Right lobe of liver (tissue), 6 donors: ENCODE results near the gene CD300A. TPM values are rescaled to one million over a fixed set of nuclear protein-coding genes. Genes with fewer than 3 reads are reported as not detected.

ENCODE experiments used
- ATAC-seq, 4 donors: fragments of 200-7000 bp; cut with Tn5 transposase; one replicate each; pipeline ENCODE4 v1.9.1; 2020; ENCODE audit warnings: mild to moderate bottlenecking in 4 of 4, moderate library complexity in 4 of 4
- DNase-seq, 3 donors: peaks; one replicate each; pipeline ENCODE4 v3.0.0-alpha.2; 2020
- H3K27ac ChIP-seq, 3 donors: fragments of 200-600 bp; one replicate each; pipeline ENCODE4 v1.8.0; 2022
- H3K27me3 ChIP-seq, 2 donors: fragments of 200-600 bp; one replicate each; pipeline ENCODE4 v1.8.0; 2022
- H3K36me3 ChIP-seq, 4 donors: fragments of 200-600 bp; sonication (generic) in 1 of 4; one replicate each; pipeline versions ENCODE4 v1.5.1 to v1.8.0; 2017 to 2022; ENCODE audit warnings: control low read depth in 1 of 4
- H3K4me1 ChIP-seq, 4 donors: fragments of 200-600 bp; sonication (generic) in 1 of 4; one replicate each; pipeline versions ENCODE4 v1.5.1 to v1.8.0; 2017 to 2022; ENCODE audit warnings: control low read depth in 1 of 4
- H3K4me3 ChIP-seq, 3 donors: fragments of 200-600 bp; one replicate each; pipeline ENCODE4 v1.8.0; 2022
- H3K9me3 ChIP-seq, 4 donors: fragments of 200-600 bp; sonication (generic) in 1 of 4; one replicate each; pipeline versions ENCODE4 v1.5.1 to v1.8.0; 2017 to 2022; ENCODE audit warnings: control low read depth in 1 of 4
- CTCF ChIP-seq, 4 donors: fragments of 200-600 bp in 3 of 4; fragments of 450-650 bp in 1 of 4; IDR thresholded peaks; one replicate each; pipeline versions ENCODE4 v1.5.1 to v1.8.0; 2016 to 2022; ENCODE audit warnings: antibody characterized with exemption in 4 of 4, mild to moderate bottlenecking in 2 of 4
- POLR2A ChIP-seq: fragments of 450-650 bp; IDR thresholded peaks from one replicate; pipeline ENCODE4 v1.6.1; 2017; ENCODE audit warnings: antibody characterized with exemption, mild to moderate bottlenecking
- WGBS: methylation state at CpG from one replicate; pipeline ENCODE4 v1.1.6; 2018; ENCODE audit warnings: low coverage, low lambda C conversion rate; ENCODE audit not compliant: insufficient coverage; ENCODE audit errors: missing lambda C conversion rate; 5-methylcytosine and 5-hydroxymethylcytosine counted together
- intact Hi-C, 2 donors: fragments of 100-400 bp; cut with DNase I; formaldehyde crosslinking; loops; one replicate each; pipeline versions ENCODE4 v1.11.2 to v1.14.1; 2022
- total RNA-seq, 6 experiments: library from RNA; depleted of rRNA in 2 of 6; stranded (reverse); fragments of >200 nt in 2 of 6; fragmentation: NEBNext Ultra II Directional in 3 of 6; extraction: Animal tissue kit (Norgen Biotek cat#: 25700) in 3 of 6; gene quantifications; one replicate each; pipeline versions ENCODE4 v1.1.0 to v1.2.4, GENCODE V29; 2016 to 2023
- donor health status: DM: no; HTN: yes; CAD: no.
- donor health status: DM: no; HTN: no; CAD: no.
- donor health status: DM: no; HTN: no; CAD: no.
- donor health status: DM: no; HTN: yes; CAD: no.
- donor health status: DM: no; HTN: yes; CAD: no.

Gene CD300A
- total RNA-seq, 6 experiments from 2014 or later = 4.8 to 16.6 (median 6.6) TPM

- whole genome bisulfite sequencing = no CpG with 5 or more reads among the region's 5 CpGs
- peaks cover 0 to 4% (median 0%) of the 10 kb centered on the region in 4 donors for H3K36me3 ChIP-seq
- no peak for TF ChIP-seq CTCF (IDR thresholded peaks at IDR 0.05)
- TF ChIP-seq POLR2A = no peak
- H3K9me3 ChIP-seq = no peaks in the 10 kb centered on the region
- H3K27me3 ChIP-seq = no peaks in the 10 kb centered on the region
- H3K4me3 ChIP-seq = no peak overlapping the region
- DNase-seq = peak; percentile 65 to 95 (median 89)
- ATAC-seq = peak in 3 of 4 donors; percentile 3 to 23 (median 10)
- H3K4me1 ChIP-seq = peaks cover 0 to 94% (median 43%) of the 10 kb centered on the region in 4 donors
- intact Hi-C loops = no loop called here
- H3K27ac ChIP-seq = peak overlapping the region in 2 of 3 donors; percentile 29 to 99
Measured at GRCh38 chr17:74449773-74450172, 16.7 kb upstream of the CD300A start.

GRCh38 chr17:74450231-74450630 lies 16.2 kb upstream of the CD300A start:
- peaks cover 0 to 94% (median 42%) of the 10 kb centered on the region in 4 donors for H3K4me1 ChIP-seq
- ATAC-seq (no peak), DNase-seq (no peak)
- no peak overlapping the region for H3K4me3 ChIP-seq
- peak overlapping the region in 2 of 3 donors; percentile 29 to 99 for H3K27ac ChIP-seq
- intact Hi-C loops = no loop called here
- peaks cover 0 to 4% (median 0%) of the 10 kb centered on the region in 4 donors for H3K36me3 ChIP-seq
- H3K27me3 ChIP-seq = no peaks in the 10 kb centered on the region
- 100% methylated on average over 3 of the region's 3 CpGs for WGBS
- H3K9me3 ChIP-seq = no peaks in the 10 kb centered on the region
- TF ChIP-seq CTCF (IDR thresholded peaks at IDR 0.05) (no peak), POLR2A (no peak)

GRCh38 chr17:74450925-74451403 lies 15.5 kb upstream of the CD300A start:
- H3K4me3 ChIP-seq = no peak overlapping the region
- intact Hi-C loops = no loop called here
- 91% methylated on average over 5 of the region's 13 CpGs for WGBS
- DNase-seq = no peak
- peaks cover 0 to 4% (median 0%) of the 10 kb centered on the region in 4 donors for H3K36me3 ChIP-seq
- TF ChIP-seq POLR2A (no peak), CTCF (IDR thresholded peaks at IDR 0.05) (no peak)
- no peaks in the 10 kb centered on the region for H3K27me3 ChIP-seq
- H3K4me1 ChIP-seq = peaks cover 0 to 87% (median 39%) of the 10 kb centered on the region in 4 donors
- H3K9me3 ChIP-seq = no peaks in the 10 kb centered on the region
- ATAC-seq = no peak
- H3K27ac ChIP-seq = peak overlapping the region in 1 of 3 donors; percentile 99

GRCh38 chr17:74451557-74451956 lies 14.9 kb upstream of the CD300A start:
- no peaks in the 10 kb centered on the region for H3K9me3 ChIP-seq
- H3K27ac ChIP-seq = peak overlapping the region in 1 of 3 donors; percentile 99
- H3K27me3 ChIP-seq = no peaks in the 10 kb centered on the region
- DNase-seq (no peak), ATAC-seq (no peak)
- peaks cover 0 to 81% (median 36%) of the 10 kb centered on the region in 4 donors for H3K4me1 ChIP-seq
- 78% methylated on average over 5 of the region's 6 CpGs for WGBS
- no peak for TF ChIP-seq POLR2A
- TF ChIP-seq CTCF (IDR thresholded peaks at IDR 0.05) = no peak
- intact Hi-C loops = no loop called here
- H3K36me3 ChIP-seq = peaks cover 0 to 4% (median 0%) of the 10 kb centered on the region in 4 donors
- H3K4me3 ChIP-seq = no peak overlapping the region
